ENCODE results near the gene NEAT1. TPM values are rescaled to one million over a fixed set of nuclear protein-coding genes. Genes with fewer than 3 reads are reported as not detected.

Gene NEAT1
- total and polyA plus RNA-seq, 9 of the 15 experiments (the other 6 are each of a cell fraction or from before 2014, with no cell fraction given): 20.1 to 389 (median 62.8) TPM

DNA sequence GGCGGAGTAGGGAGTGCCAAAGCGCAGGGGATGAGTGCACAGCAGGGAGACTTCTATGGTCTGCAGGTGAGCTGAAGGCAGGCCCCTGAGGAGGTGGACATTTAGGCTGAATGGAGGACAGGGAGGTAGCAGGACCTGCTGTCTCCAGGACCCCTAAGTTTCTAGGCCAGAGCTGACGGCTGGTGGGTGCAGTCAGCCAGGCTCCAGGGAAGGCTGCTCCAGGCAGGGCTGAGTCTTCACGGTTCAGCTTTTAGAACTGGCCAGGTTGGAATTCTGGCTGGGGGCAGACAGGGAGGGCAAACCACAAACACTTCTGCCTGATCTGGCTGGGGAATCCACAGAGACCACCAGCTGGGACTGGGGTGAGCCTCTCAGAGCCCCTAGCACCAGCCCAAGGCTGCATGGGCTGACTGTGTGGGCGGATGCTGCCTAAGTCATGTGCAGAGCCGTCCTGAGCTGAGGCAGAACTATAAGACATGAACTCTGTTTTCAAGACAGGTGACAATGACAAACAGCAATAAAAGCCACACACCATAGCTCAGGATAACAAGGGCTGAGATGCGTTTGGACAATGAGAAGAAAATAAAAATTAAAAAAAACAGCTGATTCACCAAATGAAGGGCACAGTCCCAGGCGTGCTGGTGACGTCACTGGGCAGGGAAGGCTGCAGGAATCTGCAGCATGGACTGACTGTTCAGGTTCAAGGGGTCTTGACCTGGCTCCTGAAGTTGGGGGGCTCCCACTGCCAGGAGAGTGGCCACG lies 65.9 kb downstream of the NEAT1 start (continued):
- TF ChIP-seq, protein P1, sequence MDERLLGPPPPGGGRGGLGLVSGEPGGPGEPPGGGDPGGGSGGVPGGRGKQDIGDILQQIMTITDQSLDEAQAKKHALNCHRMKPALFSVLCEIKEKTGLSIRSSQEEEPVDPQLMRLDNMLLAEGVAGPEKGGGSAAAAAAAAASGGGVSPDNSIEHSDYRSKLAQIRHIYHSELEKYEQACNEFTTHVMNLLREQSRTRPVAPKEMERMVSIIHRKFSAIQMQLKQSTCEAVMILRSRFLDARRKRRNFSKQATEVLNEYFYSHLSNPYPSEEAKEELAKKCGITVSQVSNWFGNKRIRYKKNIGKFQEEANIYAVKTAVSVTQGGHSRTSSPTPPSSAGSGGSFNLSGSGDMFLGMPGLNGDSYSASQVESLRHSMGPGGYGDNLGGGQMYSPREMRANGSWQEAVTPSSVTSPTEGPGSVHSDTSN (CRISPR knock-in tag; IDR thresholded peaks at IDR 0.05; ENCODE audit: low read depth): no peak
- TF ChIP-seq, protein P1 (tag; conservative IDR thresholded peaks at IDR 0.05; ENCODE audit: low read depth): no peak
- TF ChIP-seq POLR3A (IDR thresholded peaks at IDR 0.05; ENCODE audit: borderline replicate concordance, extremely low read depth, insufficient read depth, insufficient read length) (no peak), MEF2D (tag; conservative IDR thresholded peaks at IDR 0.05; ENCODE audit: low read depth) (no peak), PURB (CRISPR knock-in tag; IDR thresholded peaks at IDR 0.05; ENCODE audit: low read depth) (no peak), ZBTB11 (CRISPR knock-in tag; IDR thresholded peaks at IDR 0.05) (no peak), MTA3 (IDR thresholded peaks at IDR 0.05; ENCODE audit: borderline replicate concordance) (no peak), CBX2 (IDR thresholded peaks at IDR 0.05; ENCODE audit: insufficient read depth, low read length, poor library complexity, severe bottlenecking) (no peak), ESRRA (IDR thresholded peaks at IDR 0.05; ENCODE audit: borderline replicate concordance, low read depth) (no peak), ARID2 (IDR thresholded peaks at IDR 0.05) (no peak), RBM17 (IDR thresholded peaks at IDR 0.05; ENCODE audit: borderline replicate concordance, low read depth, low read length) (no peak), COPS2 (conservative IDR thresholded peaks at IDR 0.05) (no peak), ZNF778 (CRISPR knock-in tag; IDR thresholded peaks at IDR 0.05) (no peak), IRF9 (tag; IDR thresholded peaks at IDR 0.05) (no peak), MED1 (CRISPR knock-in tag; IDR thresholded peaks at IDR 0.05; ENCODE audit: borderline replicate concordance) (no peak)
- TF ChIP-seq, protein P2, sequence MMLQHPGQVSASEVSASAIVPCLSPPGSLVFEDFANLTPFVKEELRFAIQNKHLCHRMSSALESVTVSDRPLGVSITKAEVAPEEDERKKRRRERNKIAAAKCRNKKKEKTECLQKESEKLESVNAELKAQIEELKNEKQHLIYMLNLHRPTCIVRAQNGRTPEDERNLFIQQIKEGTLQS (IDR thresholded peaks at IDR 0.05): peak; percentile 91
- TF ChIP-seq, protein P2 (CRISPR knock-in tag; conservative IDR thresholded peaks at IDR 0.05): no peak

All from K562 (cell line).